ENCODE measurements around the gene IL6R.
"Not testable (repeated sequence)": the region's sequence is repeated elsewhere in the genome, so short reads cannot be mapped to it uniquely, and the experiment has no call there.

Gene IL6R

DNA sequence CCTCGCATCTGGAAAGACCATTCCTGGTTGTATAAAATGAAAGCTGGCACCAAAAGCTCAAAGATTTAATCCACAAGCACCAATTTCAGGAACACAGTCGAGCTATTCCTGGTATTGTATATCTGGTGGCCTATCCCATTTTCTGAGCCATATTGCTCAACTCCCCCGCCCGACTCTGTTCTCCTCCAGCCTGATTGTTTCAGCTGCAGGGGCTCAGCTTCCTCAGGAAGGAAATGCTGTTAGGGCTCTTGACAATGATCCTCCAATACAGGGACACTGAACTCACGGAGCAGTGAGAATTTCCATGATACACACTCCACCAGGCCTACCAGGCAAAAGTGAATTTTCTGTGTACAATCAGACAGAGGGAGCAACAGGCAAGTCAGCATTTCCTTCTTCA lies 80.0 kb downstream of the IL6R start:
- no peak for DNase-seq

DNA sequence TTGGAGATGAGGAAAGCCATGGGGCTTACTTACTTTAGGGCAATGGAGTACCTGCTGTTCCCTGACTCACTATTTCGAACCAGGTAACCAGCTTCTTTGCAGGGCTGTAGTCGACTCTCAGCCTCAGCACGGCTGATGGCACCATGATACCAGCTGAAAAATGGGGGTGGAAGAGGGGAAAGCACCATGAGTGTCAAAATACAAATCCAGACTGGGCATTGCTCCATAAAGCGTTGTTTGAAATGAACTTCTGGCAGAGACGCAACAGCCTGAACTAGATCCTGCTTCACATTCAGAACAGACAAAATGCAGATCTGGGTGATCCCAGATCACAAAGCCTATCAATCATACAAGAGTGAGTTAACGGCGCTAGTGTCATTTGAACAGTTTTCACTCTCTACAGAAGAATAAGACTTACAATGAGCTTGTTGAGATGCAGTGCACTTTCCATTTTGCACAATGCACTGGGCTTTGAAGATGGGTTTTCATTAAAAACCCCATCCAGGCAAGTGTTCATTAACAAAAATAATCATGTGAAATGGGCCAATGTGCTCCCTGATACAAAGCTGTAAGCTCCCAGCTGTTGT lies 80.9 kb downstream of the IL6R start:
- no peak for DNase-seq

DNA sequence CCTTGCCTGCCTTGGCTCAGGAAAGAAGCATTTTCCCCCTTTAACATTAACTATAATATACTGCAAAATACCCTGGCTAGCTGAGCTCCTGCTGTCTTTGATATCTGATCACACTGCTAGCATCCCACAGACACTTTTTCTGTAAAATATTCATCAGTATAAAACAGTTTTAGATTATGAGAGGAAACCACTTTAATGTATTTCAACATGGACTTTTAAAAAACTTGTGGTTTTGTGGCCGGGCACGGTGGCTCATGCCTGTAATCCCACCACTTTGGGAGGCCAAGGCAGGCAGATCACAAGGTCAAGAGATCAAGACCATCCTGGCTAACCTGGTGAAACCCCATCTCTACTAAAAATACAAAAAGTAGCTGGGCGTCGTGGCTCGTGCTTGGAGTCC lies 81.6 kb downstream of the IL6R start:
- DNase-seq, result not testable (repeated sequence)

DNA sequence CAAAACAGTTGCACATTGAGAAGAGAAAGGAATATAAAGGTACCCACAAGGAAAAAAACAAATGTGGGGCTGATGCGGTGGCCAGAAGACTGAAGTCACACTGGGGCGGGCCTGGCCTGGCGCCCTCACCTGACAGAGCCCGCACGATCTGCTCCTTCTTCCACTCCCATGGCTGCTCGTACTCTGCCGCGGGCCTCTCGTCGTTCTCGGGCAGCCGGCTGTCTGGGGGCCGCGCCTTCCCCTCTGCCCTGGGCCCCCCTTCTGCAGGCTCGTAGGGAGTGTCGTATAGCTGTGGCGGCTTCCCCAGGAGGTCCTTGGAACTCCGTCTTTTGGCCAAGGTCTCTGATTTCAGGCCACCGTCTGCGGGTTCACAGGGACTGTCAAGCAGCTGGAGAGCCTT lies 83.8 kb downstream of the IL6R start:
- DNase-seq, result no peak

DNA sequence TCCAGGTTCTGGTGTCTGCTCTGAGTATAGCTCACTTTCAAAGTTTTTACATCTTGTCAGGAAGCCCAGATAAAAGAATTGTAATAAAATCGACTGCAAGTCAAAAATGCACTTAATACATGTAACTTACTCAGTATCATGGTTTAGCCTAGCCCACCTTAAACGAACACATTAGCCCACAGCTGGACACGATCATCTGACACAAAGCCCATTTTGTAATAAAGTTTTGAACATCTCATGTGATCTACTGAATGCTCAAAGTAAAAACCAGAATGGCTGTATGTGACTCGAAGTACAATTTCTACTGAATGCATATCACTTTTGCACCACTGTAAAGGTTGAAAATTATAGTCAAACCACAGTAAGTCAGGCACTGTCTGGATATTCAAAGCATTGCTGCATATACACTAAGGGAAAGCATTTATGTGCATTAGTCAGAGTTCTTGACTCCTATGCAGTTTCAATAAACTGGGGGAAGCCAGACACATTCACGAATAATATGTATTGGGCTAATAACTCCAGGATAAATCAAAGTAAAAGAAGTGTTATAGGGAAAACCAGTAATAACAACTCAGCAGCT lies 84.6 kb downstream of the IL6R start:
- no peak for DNase-seq

DNA sequence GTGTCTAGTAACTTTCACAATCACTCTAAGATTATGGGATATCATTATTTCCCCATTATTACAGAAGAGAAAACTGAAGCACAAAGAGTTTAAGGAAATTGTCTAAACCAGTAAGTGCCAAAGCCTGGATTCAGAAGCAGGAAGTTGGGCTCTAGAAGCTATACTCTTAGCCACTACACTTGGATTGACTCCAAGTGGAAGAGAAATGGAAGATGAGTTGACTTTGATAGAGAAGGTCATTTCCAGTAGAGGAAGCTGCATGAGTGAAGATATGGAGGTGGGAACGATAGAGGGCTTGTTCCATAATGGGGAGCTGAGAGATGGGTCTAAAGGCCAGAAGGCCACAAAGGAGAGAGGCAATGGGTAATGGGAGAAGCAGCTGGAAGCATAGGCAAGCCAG lies 85.2 kb downstream of the IL6R start:
- DNase-seq, result no peak

DNA sequence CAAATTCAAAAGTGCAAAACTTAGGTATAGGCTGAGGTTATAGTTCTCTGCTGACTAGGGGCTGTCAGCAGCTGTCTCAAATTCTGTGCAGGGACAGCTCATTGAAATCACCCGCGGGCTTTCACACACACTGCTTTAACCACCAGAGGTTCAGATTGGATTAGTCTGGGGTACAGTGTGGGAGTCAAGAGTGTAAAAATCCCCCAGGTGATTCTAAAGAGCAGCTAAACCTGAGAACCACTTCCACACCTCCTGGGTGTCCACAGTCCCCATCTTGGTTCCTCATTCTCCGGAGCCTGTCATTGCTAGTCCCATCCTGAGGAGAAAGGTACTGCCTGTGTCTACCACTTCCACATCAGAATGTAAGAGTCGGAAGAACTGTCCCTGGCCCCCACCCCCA lies 87.0 kb downstream of the IL6R start:
- DNase-seq, result no peak

DNA sequence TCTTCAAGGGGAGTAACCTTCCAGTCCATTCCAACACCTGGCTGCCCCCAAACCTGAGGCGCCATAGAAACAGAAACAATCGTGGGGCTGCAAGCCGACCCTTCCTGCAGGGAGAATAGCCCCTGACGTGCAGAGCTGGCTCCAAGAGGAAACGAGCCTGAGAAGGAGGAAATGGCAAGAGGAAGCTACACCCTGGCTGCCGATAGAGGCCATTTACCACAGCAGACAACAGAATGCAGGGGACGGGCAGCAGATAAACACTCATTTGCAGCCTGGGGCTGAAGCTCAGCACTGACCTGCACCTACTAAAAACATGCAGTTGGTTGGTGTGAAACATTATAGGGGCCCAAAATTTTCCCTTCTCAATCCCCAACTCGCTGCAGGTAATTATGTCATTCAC lies 88.1 kb downstream of the IL6R start:
- no peak for DNase-seq

DNA sequence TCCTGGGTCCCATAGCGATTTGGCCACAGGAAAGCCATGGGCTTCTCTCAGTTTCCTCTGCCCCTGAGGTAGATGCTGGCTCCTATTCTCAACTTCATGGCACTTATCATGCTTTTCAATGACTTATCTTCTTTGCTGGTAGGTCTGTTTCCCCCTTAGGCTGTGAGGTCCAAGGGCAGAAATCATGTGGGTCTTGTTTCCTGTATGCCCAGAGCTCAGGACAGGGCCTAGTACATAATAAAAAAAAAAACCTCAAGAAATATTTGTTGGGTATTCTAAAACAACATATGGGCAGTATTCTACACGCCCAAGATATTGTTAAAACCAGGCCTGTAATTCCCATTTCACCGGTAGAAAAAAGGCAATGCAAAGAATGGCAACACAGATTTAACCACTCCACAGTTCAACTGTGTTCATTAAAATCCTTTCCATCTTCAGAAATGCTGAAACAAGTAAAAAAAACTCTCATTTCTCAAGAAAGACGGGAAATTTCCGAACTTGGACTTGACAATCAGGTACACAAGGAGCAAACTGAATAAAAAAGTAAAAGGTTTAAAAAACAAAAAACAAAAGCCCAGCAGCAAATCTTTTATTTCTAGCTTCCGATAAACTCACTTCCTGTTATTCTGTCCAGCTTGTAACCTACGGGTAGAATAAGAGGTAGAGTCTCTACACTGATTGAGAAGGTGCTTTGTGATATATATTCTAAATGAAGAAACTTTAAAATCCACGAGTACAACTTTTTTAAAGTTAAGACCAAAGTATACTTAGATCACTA lies 90.5 kb downstream of the IL6R start:
- DNase-seq, result no peak

DNA sequence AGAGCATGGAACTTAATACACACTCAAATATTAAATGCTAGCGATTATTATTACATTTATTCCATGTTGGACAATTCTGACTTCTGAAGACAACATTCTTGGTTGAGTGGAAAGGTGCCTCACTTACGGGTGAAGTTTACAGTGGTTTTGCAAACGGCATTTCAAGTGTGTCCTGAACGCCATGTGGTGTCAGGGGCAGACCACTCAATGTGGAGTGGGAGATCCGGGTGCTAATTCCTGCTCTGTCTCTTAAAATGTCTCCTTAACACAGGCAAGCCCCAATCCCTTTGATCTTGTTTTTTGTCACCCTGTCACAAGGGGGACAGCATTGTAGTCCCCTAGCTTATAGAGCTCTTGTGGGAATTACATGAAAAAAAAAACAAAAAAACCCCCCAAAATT lies 91.2 kb downstream of the IL6R start:
- no peak for DNase-seq

DNA sequence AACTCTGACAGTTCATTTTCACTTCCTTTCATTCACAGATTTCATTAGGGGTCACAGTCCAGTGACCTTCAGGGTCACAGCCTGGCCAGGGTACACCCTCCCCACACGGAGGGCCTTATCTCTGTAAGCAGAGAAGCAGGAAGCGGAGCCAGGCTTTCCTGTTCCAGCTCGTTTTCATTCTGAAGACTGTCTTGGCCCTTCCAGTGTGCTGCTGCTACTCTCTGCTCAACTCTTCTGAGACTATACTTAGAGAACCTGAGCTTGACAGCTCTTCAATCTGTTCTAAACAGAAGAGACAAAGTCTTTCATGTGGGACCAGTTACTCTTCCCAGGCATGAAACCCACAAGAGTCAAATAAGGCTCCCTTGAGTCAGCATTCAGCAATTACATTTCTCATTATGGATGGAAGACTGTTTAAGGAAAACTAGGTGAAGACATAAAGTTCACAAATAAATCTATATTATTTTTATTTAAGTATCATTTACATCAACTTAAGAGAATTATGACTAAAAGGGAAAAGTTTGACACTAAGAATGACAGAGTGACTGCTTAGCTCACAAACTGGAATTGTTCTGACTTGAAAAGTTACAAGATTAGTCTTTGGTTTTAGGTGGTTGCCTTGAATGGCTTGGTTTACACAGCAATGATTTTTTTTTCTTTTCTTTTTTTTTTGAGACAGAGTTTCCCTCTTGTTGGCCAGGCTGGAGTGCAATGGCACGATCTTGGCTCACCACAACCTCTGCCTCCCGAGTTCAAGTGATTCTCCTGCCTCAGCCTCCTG lies 92.1 kb downstream of the IL6R start:
- DNase-seq, result no peak

DNA sequence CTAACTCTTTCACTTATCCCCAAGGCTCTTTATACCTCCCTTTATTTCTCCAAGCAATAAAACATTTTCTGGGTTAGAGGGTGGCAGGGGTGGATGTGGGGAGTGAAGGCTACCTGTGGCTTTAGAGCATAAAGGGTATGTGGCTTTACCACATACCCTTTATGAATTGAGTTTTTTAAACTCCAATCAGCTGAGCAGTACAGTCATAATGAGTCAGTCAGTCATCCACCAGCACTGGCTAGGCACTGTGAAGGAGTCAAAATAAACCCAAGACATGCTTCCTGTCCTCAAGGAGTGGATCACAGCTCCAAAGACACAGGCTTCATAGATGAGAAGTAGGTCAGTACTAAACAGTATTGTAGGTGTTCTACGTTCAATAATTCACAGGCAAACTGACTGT lies 94.3 kb downstream of the IL6R start:
- no peak for DNase-seq

DNA sequence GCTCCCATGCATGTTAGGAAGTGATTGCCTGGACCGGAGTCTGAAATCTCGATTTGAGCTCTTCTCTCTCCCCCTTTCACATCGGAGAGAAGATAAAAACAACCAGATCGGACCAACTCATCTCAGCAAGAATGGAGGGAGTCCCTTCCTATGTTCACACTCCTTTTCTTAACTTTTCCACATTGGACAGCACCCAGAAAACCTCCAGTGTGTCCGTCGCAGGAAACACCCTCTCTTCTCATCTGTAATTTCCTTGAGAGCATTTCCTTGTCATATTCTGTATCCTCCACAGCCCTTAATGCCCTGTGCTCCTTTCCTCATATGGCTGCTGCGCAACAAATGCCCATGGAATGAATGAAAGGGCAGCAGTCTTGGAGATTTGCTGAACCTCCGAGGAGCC lies 95.4 kb downstream of the IL6R start:
- DNase-seq, result no peak

DNA sequence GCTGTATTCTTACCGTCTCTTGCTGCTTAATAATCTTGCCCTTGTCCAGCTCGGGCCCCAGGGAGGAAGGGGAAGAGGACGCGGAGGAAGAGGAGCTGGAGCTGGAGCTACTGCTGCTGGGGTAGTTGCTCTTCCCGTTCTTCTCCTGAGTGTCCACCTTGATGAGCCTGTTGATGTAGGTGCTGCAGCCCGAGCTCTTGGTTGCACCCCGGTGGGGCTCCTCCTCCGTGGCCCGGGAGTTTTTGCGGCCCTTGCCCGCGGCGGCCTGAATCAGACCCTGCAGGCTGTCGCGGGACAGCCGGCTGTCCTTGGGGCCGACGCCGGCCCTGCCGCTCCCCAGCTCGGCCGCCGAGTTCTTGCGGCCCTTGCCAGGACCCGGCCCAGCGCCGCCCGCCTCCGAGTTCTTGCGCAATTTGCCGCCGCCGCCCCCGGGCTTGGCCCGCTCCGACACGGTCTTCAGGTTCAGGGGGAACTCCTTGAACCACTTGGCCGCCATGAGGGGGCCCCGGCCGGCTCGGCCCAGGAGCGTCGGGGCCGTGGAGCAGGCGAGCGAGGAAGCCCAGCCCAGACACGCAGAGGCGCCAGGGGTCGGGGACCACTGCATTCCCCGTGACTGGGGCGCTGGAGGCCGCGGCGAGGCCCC lies 96.4 kb downstream of the IL6R start:
- no peak for DNase-seq

DNA sequence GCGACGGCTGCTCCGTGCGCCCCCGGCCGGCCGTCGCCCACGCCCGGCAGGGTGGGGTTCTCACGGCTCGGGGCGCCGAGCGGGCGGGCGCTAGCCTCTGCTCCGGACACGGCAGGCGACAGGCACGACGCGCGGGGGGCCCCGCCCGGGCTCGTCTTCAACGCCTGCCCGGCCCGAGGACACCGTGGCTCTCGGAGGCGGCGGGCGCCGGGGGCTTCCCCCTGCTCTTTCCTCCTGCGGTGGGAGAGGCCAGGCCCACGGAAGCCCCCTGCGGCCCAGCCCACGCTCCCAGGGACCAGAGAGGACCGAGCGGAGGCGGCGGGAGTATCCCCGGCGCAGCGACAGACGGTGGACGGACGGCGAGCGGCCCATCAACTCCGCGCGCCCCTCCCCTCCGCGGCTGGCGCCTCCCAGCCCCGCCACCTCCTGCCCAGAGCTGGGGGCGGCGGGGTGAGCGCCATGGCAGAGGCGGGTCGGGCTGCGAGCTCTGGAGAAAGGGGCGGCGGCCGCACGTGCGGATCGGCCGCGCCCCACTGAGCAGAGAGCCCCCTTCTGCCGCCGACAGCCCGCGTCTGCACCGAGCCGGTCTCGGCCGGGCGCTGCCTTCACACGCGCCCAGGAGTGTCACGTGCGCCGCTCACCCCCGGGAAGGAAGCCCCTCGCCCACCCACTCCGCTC lies 97.1 kb downstream of the IL6R start, which contains the start of the genes SHE and TDRD10:
SHE (minus strand) TSS at position 347 of the 678 bp plus-strand sequence. CDS start 386 bp downstream, outside the sequence.
TDRD10 (plus strand) TSS at position 154 of the 678 bp plus-strand sequence. CDS start 4,685 bp downstream, outside the sequence.
- DNase-seq, result peak; percentile 40

DNA sequence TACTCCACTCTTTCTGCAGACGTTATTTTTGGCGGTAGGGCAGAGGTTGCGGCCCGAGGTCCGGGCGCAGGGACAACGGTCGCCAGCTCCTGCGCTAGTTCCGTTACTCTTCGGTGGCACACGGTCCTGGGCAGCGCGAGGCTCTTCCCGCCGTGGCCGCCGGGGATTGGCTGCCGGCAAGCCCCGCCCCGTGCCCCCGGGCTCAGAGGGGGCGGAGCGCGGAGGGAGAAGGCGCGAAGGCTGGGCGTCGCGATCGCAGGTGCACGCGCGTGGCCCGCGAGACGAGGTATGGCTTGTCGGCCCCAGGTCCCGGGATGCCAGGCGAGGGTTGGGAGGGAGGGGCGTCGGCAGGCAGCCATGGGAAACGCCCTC lies 97.6 kb downstream of the IL6R start:
- DNase-seq, result no peak

DNA sequence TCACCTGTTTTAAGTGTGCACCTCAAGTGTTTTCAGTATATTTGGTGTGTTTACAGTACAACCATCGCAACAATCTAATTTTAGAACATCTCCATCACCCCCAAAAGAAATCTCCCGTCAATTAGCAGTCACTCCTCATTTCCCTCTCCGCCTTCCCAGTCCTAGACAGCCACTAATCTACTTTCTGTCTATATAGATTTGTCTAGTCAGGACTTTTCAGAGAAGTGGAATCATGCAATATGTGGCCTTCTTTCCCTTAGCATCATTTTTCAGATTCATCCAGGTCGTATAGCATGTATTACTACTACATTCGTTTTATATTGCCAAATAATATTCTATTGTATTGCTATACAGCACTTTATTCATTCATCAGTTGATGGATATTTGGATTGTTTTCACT lies 98.8 kb downstream of the IL6R start:
- DNase-seq, result no peak

DNA sequence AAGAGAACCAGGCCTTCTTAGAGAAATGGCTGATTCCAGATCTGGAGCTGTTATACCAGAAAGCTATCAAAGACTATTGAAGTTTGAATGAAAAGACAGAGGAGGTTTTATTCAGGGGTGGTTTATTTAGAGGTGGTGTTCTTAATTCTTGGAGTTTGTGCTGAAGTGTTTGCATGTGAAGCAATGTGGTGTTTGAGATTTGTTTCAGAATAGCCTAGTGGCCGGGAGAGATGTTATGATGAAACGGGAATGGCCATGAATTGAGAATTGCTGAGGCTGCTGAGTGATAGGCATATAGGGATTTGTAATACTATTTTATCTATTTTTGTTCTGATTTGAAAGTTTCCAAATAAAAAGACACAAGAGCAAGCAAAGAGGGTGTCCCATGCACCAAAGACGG lies 107.6 kb downstream of the IL6R start:
- no peak for DNase-seq

DNA sequence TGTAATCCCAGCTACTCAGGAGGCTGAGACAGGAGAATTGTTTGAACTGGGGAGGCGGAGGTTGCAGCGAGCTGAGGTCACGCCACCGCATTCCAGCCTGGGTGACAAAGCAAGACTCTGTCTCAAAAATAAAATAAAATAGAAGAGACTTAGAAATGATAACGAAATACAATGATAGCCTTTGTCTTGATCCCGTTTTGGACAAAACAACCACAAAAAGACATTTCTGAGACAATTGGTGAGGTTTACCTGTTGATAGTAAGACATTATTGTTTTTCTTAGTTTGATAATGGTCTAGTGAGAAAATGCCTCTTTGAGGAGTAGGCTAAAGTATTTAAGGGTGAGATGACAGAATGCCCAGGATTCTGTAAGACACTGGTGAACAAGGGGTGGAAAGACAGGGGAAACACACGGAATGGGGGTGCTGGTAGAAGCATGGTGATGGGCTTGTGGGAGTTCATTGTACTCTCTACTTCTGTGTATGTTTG lies 109.0 kb downstream of the IL6R start:
- no peak for DNase-seq

DNA sequence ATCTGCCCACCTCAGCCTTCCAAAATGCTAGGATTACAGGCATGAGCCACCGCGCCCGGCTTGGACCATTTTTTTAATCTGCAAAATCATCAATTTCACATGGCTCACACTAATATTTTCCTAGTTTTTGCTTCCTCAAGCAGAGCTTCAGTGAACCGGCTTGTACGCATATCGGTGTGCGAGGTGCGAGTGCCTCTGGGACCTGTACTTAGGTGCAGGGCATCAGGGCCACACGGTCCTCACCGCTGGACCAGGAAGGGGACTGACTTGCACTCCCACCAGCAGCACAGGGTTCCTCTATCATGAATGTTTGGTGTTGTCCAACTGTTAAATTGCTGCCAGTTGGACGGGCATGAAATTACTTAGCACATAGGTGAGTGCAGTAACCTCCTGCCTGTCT lies 112.5 kb downstream of the IL6R start:
- no peak for DNase-seq
